Brain microvascular endothelial cell (primary cell): ENCODE results near the gene VOPP1.

ENCODE experiments used
- DNase-seq: peaks from one replicate; pipeline ENCODE4 v3.0.0-alpha.2; 2020
- H3K27ac ChIP-seq: fragments of 250-450 bp; sonication (Bioruptor Pico); 2 replicates; pipeline ENCODE4 v1.5.1; 2020; ENCODE audit warnings: mild to moderate bottlenecking, moderate library complexity
- H3K27me3 ChIP-seq: fragments of 250-450 bp; sonication (Bioruptor Pico); replicated peaks from 2 replicates; pipeline ENCODE4 v1.5.1; 2020; ENCODE audit warnings: mild to moderate bottlenecking
- H3K36me3 ChIP-seq: fragments of 250-450 bp; sonication (Bioruptor Pico); replicated peaks from 2 replicates; pipeline ENCODE4 v1.5.1; 2020; ENCODE audit warnings: mild to moderate bottlenecking
- H3K4me3 ChIP-seq: 2 replicates; pipeline ENCODE4 v1.5.1; 2011; ENCODE audit warnings: low read depth, mild to moderate bottlenecking, control low read depth, low read length, moderate library complexity
- in situ Hi-C: cut with HindIII; loops from 2 replicates; pipeline ENCODE4 v1.10.0; 2017; ENCODE audit warnings: low sequenced_read_pairs, low pct_ligation_motif_present
- TF ChIP-seq, protein P1 (sequence below): IDR thresholded peaks from 2 replicates; pipeline ENCODE4 v1.5.1; 2011; ENCODE audit warnings: low read depth, mild to moderate bottlenecking, moderate library complexity, low read length, control low read depth, inconsistent platforms; ENCODE audit errors: missing control alignments

The VOPP1 gene

DNA sequence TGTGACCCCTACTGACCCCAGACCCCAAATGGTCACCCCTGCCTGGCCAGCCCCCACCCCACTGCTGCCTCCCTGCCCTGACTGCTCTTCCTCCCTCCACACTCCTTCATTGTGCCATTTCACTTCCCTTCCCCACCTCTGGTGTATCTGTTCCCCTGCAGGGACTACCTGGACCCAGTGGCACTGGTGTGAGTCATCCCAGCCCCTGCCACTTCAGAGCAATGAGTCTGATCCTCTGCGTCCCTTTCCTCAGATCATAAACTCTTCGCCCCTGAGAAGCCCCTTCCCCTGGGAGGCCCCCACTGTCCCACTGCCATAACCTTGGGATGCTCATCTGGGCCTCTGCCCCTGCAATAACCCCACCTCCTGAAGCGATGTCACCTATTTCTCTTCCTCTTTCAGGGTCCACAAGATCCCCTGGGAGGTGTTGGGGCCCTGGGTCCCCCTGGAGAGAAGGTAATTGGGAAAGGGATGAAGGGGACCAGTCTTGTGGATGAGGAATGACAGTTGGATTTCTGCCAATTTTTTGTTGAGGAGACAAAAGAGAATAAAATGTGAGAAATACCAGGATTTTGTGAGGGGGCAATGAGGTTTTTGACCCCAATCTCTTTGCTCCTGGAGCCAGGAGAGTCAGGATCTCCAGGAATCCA is 19.1 kb upstream of the VOPP1 start:
- no peak overlapping the region for H3K4me3 ChIP-seq
- H3K27me3 ChIP-seq = no peaks in the 10 kb centered on the region
- DNase-seq = no peak
- TF ChIP-seq, protein P1, sequence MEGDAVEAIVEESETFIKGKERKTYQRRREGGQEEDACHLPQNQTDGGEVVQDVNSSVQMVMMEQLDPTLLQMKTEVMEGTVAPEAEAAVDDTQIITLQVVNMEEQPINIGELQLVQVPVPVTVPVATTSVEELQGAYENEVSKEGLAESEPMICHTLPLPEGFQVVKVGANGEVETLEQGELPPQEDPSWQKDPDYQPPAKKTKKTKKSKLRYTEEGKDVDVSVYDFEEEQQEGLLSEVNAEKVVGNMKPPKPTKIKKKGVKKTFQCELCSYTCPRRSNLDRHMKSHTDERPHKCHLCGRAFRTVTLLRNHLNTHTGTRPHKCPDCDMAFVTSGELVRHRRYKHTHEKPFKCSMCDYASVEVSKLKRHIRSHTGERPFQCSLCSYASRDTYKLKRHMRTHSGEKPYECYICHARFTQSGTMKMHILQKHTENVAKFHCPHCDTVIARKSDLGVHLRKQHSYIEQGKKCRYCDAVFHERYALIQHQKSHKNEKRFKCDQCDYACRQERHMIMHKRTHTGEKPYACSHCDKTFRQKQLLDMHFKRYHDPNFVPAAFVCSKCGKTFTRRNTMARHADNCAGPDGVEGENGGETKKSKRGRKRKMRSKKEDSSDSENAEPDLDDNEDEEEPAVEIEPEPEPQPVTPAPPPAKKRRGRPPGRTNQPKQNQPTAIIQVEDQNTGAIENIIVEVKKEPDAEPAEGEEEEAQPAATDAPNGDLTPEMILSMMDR = no peak
- in situ Hi-C loops = no loop called here
- H3K36me3 ChIP-seq = no peaks in the 10 kb centered on the region
- no peak overlapping the region for H3K27ac ChIP-seq

DNA sequence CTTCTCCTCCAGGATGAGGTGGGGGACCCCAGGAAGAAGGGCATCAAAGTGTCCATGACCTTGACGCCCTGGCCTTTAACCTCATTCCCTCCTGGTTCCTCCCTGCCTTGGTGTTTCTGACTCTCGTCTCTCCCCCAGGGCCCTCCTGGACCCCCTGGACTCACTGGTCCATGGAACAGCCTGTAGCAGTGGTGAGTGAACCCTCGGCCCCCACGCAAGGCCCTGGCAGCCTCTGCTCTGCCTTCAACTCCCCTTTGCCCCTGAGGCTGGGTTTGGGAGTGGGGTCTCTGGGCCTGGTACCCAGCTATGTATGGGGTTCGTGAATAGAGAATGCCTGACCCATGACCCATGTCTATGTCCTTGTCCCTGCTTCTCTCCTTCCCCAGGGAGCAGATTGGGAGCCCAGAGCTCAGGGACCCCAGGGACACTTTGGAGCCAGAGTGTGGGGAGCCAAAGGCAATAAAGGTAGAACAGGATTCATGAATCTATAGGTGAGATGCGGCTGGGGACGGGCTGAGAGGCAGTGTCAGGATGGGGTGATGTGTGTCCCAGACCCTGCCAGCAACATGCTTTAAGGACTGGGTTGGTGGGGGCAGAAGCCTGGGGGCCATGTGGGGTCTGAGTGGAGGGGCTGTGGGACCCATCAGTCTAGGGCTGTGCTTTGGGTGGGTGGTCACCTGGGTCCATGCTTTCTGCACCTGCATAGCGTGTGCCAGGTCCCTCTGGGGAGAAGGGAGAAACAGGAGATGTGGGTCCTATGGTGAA is 18.4 kb upstream of the VOPP1 start:
- Histone ChIP-seq H3K36me3 (no peaks in the 10 kb centered on the region), H3K27me3 (no peaks in the 10 kb centered on the region), H3K4me3 (no peak overlapping the region), H3K27ac (no peak overlapping the region)
- TF ChIP-seq, protein P1 = no peak
- in situ Hi-C loops = no loop called here
- DNase-seq = no peak

DNA sequence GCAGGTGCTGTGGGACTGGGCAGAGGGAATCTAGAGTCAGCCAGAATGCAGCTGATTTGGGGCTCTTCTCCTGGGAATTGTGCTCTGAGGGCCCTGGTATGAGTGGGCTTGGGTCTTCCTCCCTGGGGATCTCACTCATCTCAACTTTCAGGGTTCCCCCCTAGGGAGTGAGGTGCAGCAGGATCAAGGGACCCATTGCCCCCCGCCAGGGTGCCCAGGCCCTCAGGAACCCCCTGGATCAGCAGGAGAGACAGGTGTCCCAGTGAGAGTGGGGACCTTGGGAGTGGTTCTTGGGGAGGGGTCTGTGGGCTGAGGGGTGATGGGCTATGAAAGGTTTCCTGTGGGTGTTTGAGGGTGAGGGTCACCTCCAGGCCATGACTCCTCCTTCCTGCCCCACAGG is 17.6 kb upstream of the VOPP1 start:
- no peaks in the 10 kb centered on the region for H3K27me3 ChIP-seq
- TF ChIP-seq, protein P1 = no peak
- in situ Hi-C loops = no loop called here
- no peak overlapping the region for H3K4me3 ChIP-seq
- H3K27ac ChIP-seq = no peak overlapping the region
- DNase-seq = no peak
- H3K36me3 ChIP-seq = no peaks in the 10 kb centered on the region

DNA sequence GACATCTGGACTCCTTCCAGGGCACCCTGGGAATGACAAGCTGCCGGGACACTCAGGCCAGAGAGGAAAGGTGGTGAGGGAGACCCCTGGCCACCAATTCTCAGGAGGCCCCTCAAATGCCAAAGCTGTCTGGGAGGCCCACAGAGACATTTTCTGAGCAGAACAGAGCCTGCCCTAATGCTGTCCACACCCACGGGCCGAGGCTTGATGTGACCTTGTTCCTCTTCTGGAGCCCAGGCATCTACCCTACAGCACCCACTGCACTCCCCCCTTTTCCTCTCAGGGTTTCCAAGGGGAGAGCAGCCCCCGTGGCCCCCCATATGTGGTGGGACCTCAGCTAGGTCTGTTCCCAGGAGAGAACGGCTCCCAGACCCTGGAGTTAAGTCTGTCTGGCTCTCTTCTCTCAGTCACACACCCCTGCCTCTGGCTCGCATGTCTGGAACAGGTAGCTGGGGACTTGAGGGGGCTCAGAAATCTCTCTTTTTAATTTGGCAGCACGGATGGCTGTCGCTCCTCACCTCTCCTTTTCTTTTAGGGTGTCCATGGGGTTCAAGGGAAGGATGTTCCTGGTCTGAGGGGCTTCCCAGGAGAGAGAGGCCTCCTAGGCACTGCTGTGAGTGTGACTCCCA is 16.8 kb upstream of the VOPP1 start:
- DNase-seq = no peak
- H3K36me3 ChIP-seq = no peaks in the 10 kb centered on the region
- in situ Hi-C loops = no loop called here
- no peaks in the 10 kb centered on the region for H3K27me3 ChIP-seq
- no peak overlapping the region for H3K4me3 ChIP-seq
- TF ChIP-seq, protein P1 = no peak
- H3K27ac ChIP-seq = no peak overlapping the region

DNA sequence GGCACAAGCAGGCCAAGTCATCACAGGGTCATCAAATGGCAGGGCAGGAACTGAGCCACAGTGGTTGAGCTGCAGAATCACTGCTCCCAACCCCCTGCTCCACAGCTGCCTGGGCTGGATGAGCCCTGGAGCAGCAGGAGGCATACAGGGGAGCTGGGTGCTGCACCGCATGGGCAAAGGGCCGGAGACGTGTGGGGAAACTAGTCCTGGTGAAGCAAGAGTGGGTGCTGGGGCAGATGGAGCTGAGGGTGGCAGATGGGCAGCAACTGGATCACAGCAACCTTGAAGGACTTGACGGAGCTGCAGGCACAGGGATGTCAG is 16.0 kb upstream of the VOPP1 start:
- H3K27me3 ChIP-seq = no peaks in the 10 kb centered on the region
- no peaks in the 10 kb centered on the region for H3K36me3 ChIP-seq
- no peak overlapping the region for H3K4me3 ChIP-seq
- TF ChIP-seq, protein P1 = no peak
- no peak overlapping the region for H3K27ac ChIP-seq
- no peak for DNase-seq
- in situ Hi-C loops = no loop called here
